NCI-H1048 (cell line): ENCODE measurements around the gene SPRR5.

Source experiments
- DNase-seq: peaks from one replicate; lab custom pipeline; 2025; lab: John Stamatoyannopoulos, UW

Gene SPRR5, protein sequence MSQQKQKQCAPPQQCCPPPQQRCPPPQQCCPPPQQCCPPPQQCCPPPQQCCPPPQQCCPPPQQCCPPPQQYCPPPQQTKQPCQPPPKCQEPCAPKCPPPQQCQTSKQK

DNA sequence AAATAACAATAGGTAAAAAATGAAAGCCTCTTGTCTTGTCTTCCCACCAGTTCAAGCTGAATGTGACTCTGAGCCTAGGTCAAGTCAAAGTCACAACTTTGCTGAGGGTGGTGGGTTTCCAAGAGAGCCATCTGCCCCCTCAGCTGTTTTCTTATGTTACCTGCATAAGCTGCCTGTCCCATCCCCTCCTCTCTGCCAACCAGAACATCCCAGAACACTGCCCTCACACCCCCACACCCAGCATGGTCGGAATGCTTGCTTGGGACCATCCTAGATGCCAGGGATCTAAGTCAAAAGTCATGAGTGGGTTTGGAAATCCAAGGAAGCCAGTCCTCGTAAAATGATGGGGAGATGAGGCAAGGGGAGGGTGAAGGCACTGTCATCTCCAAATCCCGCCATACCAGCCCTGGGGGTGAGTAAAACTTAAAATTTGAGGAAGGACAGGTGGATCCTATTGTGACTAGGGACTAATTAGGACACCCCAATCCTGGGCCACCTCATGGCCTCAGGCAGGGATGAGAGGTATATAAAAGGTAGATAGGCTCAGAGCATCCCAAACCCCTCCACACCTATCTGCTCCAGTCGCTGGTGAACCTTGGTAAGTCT, at the start of gene SPRR5:
Gene SPRR5 (plus strand): TSS at position 556 of the 606 bp plus-strand sequence. CDS start 1,349 bp downstream, outside the sequence.
- DNase-seq, result no peak

DNA sequence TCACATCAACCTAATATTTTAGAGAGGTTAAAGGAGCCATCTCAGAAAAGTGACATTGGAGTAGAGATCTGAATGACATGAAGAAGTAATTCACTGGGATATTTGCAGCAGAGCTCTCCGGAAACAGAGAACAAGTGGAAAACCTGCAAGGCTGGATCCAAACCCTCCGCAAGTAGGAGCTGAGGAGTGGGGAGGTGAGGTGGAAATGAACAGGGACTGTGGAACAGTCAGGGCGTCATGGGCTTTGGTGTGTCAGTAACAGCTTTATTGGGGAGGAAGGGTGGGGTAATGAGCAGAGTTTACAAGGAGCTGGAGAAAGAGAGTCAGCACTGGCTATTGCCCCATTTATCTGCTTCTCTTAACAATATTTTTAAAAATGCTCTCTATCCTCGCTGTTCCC, 48.0 kb upstream of the SPRR5 start:
- no peak for DNase-seq

DNA sequence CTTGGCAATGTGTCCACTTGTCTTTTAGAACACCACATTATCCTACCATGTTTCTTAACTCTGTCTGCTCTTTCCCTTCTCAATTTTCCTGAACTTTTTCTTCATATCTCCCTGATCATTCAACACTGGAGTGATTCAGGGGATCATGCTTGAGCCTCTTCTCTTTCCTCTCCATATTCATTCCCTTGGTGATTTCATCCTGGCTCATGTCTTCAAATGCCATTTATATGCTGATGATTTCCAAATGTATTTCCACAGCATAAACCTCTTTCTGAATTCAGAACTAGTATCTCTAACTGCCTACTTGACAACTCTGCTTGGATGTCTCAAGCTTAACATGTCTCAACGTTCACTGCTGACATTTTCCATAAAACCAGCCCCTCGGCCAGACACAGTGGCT, 47.1 kb upstream of the SPRR5 start:
- no peak for DNase-seq

DNA sequence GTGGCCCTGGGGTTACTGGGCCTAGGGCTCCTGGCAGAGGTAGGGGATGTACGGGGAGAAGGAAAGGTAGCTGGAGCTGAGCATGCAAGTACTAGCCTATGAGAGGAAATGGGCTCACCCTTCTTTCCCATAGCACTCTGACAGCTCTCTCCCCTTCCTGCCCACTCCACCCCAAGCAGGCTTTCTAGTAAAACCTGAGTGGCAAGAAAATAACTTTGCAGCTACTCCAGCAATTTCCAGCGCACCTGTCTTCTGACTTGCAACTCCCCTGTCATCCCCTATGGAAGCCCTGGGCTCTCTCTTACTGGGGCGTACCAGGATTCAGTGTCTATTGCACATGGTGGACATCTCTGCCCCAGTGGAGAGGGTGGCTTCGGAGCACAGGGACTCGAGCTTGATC, 45.4 kb upstream of the SPRR5 start:
- DNase-seq, result no peak

DNA sequence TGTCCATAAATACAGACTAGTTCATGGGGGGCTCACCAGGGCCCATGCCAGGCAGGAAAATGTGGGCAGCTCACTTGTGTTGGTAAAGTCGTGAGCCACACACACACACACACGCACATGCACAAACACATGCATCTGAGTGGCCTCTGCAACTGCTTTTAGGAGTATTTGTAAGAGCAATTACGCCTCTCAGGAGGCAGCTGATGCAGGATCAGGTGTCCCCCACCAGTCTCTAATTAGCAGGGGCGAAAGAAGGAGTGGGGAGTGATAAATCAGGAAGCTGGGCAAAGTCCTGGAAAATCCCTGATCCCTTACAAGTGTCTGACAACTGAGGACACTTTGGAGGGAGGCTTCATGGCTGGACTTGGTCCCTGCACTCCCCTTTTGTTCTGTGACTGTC, 44.4 kb upstream of the SPRR5 start:
- no peak for DNase-seq

DNA sequence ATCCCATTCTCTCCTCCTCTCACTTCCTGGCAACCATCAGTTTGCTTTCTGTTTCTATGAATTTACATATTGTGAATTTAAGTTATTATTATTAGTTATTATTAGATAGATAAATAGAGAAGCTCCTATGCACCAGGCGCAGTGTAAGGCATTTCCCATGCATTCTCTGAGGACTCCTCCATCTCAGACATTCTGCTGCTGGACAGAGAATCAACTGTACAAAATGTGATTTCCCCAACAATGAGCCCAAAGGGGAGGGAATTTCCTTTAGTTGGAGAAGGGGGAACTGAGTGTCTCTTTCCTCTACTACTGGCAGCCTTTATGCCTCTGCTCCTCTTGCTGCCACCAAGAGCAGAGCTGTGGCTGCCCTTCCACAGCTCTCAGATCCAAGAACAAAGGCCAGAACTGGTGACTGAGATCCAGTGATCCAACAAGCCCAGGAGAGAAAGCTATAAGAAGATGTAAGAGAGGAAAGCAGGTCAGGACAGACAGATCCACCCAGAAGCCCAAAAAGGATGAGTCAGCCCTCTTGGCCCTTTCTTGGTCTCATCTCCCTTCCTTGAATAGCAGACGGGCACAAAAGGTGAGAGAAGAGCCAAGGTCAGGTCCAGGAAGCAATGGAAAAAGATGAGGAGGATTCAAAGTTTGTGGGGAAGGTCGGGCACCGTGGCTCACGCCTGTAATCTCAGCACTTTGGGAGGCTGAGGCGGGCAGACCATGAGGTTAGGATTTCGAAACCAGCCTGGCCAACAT, 42.1 kb upstream of the SPRR5 start:
- DNase-seq, result no peak

DNA sequence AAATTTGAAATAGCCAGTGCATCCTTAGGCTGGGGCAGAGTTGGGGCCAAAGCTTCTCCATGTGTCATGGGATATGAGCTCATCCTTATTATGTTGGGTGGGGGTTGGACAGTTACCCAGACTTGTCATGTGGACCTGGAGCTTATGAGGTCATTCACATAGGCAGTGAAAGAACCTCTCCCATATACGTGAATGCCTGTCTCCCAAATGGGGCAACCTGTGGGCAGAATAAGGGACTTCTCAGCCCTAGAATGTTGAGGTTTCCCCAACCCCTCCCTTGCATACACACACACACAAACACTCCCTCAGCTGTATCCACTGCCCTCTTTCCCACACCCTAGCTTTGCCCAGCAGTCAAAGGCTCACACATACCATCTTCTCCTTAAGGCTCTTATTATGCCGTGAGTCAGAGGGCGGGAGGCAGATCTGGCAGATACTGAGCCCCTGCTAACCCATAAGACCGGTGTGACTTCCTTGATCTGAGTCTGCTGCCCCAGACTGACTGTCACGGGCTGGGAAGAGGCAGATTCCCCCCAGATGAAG, 40.9 kb upstream of the SPRR5 start:
- no peak for DNase-seq

DNA sequence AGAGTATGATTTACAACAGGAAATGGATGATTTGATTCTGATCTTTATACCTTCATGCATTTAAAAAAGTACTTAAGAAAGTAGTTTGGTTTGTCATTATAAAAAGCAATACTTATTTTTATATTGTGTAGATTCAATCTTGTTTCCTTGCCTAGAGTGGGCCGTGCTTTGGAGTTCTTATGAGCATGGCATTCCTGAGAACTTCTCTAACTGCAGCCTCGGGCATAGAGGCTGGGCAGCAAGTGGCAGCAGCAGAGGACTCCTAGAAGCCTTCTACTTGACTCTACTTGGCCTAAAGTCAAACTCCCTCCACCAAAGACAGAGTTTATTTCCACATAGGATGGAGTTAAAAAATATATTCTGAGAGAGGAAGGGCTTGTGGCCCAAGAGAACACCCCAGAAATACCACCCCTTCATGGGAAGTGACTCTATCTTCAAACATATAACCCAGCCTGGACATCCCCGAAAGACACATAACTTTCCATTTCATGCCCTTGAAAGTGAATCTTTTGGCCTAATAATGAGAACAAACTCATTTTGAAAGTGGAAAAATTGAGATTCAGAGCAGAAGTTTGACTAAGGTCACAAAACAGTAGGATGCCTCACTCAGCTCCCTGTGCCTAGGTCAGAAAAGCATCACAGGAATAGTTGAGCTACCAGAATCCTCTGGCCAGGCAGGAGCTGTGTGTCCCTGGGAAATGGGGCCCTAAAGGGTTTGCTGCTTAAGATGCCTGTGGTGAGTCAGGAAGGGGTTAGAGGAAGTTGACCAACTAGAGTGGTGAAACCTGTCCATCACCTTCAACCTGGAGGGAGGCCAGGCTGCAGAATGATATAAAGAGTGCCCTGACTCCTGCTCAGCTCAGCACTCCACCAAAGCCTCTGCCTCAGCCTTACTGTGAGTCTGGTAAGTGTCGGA, 39.1 kb upstream of the SPRR5 start, which contains the start of gene IVL:
Gene IVL (plus strand): TSS at position 861 of the 916 bp plus-strand sequence. CDS start 1,252 bp downstream, outside the sequence.
- no peak for DNase-seq

DNA sequence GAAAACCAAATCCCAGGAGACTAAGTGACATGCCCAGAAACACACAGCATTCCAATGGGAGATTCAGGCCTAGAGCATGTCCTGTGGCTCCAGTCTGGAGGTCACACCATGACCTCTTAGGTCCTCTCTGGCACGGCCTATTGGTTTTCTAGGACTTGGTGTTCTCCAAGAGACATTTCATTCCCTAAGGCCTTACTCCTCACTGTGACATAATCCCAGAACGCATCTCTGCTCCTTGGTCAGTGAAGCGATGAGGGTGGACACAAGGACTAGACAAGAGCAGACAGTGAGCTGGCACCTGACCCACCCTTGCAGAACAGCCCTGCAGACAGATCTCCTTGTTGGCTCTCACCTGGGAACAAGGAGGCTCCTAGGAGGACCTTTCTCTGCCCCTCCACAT, 37.8 kb upstream of the SPRR5 start:
- no peak for DNase-seq

DNA sequence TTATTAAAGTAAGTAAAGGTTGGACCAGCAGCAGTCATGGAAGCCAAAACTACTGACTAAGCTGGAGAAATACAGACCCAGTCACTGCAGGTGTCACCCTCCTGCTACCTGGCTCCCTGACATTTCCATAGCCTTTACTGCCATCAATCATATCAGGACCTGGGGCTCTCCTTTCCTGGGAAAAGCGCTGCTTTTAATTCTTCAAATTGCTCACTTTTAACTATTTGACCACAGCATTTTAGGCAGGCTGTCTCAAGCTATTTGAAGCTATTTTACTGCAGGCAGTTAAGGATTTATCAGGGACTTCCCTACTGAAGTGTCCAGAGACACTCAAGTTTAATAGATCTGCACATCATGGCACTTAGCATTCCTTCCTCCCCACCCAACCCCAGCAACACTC, 34.5 kb upstream of the SPRR5 start:
- no peak for DNase-seq

DNA sequence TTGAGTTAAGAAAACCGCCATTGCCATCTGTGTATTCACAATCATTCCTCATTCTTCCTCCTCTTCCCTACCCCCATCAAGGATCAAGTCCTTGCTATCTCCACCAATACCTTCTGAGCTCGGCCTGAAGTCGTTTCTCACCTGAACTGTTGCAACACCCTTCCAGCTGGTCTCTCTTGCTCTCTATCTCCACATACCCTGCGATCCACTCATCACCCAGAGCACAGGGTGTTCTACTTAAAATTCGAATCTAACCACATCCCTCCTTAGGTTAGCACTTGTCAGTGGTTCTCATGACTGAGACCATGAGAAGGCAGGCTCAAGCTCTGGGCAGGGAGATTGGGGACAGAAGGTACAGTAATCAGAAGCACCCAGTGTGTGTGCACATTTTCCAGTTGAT, 34.1 kb upstream of the SPRR5 start:
- no peak for DNase-seq

DNA sequence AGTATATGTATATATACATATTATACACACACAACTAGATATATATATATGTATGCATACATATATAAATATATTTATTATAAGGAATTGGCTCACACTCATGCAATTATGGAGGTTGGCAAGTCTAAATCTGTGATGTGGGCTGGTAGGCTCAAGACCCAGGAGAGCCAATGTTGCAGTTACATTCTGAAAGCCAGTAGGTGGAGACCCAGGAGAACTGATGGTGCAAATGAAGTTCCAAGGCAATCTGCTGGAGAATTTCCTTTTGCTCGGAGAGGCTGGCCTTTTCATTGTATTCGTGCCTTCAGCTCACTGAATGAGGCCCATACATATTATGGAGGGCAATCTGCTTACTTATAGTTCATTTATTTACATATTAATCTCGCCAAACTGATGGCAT, 29.2 kb upstream of the SPRR5 start:
- DNase-seq, result no peak

DNA sequence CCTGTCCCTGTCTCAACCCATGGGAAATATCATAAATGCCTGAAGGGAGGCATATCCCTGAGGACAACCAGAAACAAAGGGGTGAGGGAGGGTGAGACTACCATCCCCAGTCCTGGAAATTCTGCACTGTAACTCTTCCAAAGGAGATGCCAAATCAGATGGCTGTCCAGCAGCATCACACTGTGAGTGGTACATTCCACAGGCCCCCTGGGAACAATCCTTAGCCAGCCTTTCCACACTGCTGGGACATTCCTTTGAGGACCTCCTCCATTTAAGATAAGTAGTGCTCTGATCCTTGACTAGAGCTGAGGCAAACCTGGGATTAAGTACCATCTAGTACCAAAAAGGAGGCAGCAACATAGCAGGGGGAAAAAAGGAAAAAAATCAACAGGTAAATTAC, 27.9 kb upstream of the SPRR5 start:
- DNase-seq, result no peak

DNA sequence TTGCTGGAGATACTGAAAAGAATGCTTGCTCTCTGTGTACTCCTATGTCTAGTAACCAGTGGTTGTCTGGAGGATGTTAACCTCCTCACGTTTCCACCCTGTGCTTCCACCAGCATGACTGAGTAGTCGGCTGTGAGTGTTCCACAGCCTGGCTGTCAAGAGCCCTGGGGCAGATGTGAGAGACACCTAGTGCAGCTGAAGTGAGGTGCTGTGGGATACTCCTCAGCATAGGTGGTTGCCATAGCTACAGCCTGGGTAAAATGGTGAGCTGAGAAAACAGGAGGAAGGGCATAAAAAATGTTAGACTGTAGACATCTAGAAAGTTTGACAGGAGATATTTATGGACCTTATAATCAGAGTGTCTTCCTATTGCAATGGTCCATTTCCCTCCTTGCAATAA, 22.8 kb upstream of the SPRR5 start:
- DNase-seq, result no peak

DNA sequence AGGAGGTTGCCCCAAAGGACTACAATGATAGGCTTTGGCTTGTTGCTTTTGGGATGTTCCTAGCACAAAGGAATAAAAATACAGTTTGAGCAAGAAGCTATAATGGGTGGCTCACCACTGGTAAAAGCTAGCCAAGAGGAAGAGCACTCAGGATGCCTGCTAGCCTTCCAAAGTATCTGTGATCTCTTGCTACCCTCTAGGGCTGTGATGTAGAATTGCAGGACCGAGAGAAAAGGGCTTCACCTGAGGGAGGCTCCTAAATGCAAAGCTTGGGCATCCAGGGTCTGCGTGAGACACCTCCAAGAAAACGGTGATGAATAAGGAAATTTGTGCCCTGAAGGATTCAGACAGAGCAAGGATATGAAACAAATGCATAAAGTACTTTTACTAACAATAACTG, 20.9 kb upstream of the SPRR5 start:
- no peak for DNase-seq

DNA sequence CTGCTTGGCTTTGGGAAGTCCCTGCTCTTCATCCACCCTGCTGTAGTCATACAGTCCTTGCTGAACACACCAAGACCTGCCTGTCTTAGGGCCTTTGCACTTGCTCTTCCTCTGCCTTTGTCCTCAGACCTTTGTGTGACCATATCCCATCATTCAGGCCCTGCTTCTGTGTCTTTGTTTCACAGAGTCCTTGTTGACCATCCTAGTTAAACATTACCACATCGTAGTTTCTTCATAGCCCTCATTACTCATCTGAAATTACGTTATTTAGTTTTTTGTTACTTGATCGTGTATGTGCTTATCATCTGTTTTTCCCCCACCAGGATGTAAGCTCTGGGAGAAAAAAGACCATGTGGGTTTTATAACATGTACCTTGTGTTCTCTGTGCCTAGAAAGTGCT, 18.3 kb upstream of the SPRR5 start:
- DNase-seq, result no peak

DNA sequence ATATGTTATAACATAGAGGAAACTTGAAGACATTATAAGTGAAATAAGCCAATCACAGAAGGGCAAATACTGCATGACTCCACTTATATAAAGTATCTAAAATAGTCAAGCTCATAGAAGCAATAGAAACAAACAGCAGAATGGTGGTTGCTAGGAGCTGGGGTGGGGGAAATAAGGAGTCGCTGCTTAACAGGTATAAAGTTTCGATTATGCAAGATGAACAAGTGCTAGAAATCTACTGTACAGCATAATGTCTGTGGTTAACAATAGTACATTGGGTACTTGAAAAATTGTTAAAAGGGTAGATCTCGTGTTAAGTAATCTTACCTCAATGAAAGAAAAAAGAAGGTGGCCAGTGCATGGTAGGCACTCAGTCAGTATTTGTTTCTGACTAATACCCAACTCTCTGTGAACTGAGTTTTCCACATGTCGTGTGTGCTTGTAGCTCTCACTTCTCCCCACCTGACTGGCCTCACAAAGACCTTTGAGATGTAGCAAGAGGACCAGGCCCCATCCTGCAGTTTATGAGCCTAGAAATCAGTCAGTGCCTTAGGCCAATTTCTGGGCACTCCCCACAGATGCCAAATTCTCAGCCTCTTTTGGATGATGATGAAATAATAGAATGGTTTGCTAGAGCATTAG, 14.7 kb upstream of the SPRR5 start:
- DNase-seq, result no peak

DNA sequence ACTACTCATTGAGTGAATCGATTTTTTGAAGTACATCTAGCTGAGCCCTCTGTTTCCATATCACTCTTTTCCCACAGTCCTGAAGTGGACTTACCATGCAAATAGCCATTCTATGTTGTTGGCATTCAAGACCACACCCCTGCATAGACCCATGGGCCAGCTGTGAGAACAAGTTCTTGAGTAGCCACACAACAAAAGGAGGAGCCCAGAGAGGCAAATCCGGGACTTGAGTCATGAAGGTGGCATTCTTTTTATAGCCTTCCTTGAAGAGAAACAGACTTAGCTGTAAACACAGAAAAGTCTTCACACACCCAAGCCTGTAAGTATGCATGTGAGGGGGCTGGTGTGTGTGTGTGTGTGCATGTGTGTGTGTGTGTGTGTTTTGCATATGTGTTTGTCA, 13.8 kb upstream of the SPRR5 start:
- no peak for DNase-seq

DNA sequence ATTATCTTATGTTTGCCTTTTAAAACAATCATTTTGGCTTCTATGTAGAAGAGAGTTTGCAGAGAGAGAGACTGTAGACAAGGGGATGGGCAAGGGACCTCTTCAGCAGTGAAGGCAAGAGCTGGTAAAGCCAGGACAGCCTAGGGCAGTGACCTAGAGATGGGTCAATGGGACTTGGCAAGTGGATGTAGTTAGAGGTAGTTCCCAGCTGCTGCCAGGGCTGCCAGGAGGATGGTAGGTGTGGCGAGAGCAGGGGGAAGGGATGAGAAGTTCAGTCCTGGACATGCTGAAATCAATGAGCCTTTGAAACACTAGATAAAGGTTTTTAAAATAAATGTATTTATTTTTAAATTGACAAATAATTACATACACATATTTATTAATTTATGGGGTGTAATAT, 6.4 kb upstream of the SPRR5 start:
- DNase-seq, result no peak

DNA sequence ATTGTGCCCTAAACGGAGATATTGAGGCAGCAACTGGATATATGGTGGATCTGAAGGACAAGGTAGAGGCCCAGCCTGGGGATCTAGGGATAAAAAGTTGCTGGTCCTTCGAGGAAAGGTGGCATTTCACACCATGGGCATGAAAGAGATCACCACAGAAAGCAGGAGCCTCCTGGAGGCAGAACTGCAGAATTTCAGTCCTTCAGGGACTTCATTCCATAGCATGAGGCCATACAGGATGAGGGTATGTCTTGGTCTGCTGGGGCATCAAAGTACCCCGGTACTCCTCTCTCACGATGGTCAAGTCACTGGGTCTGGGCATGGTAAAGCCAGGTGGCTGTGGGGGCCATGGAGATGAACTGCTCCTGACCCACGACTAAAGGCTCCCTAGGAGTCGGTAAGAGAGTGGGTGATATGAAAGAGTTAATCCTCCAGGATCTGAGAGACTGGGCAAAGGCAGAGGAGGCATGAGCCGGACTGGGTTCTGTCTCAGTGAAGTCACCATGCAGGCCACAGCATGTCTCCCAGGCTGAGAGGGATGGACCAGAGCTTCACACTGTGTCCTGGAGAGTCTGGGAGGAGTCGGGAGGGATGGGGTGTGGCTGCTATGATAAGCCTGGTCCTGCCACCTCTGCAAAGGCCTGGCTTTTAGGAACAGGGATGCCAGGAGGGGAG, 5.8 kb upstream of the SPRR5 start:
- no peak for DNase-seq

DNA sequence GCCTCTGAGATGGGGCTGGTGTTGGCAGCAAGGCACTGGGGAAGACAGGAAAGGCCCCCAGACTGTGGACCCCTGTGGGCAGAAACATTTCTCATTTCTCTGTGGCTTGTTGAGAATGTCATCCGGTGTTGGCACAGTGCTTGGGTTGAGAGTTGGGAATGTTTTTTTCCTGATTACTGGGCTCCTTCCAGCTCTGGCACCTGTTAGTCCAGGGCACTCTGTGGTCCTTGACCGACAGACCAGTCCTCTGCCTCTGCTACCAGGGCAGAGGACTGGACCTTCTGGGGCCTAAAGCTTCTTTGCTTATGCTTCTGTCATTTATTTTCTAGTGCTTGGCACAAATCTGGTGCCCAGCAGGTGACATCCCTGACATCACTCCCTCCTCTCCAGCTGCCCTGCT, 4.8 kb upstream of the SPRR5 start:
- DNase-seq, result no peak
